Bronchial epithelial cell (primary cell): ENCODE results near the gene ANKRD23. TPM values are rescaled to one million over a fixed set of nuclear protein-coding genes. Genes with fewer than 3 reads are reported as not detected.

Source experiments
- DNase-seq: peaks from one replicate; pipeline ENCODE4 v3.0.0-alpha.2; 2010; ENCODE audit warnings: low read depth
- FAIRE-seq: peaks from 2 replicates; lab custom pipeline; 2011; peaks lifted over from hg19 to GRCh38; lab: Jason Lieb, UNC
- H3K27me3 ChIP-seq: 2 replicates; pipeline ENCODE4 v1.5.1; 2011; ENCODE audit warnings: low read length; ENCODE audit not compliant: control insufficient read depth, insufficient read depth
- H3K36me3 ChIP-seq: 2 replicates; pipeline ENCODE4 v1.5.1; 2011; ENCODE audit warnings: low read length; ENCODE audit not compliant: control insufficient read depth, insufficient read depth
- H3K4me3 ChIP-seq: 2 replicates; pipeline ENCODE4 v1.5.1; 2011; ENCODE audit warnings: mild to moderate bottlenecking, low read depth, low read length, control low read depth
- CTCF ChIP-seq: IDR thresholded peaks from 2 replicates; pipeline ENCODE4 v1.5.1; 2011; ENCODE audit warnings: mild to moderate bottlenecking, moderate library complexity, low read length, control low read depth, inconsistent platforms; ENCODE audit not compliant: insufficient read depth, severe bottlenecking
- total RNA-seq: library from RNA; depleted of rRNA; stranded (reverse); fragments of >200 nt; gene quantifications from 2 replicates; pipeline ENCODE4 v1.2.1, GENCODE V29; 2014

ANKRD23 gene
- total RNA-seq, 1 donor from 2014 or later: 0.79 TPM

GRCh38 chr2:96819876-96820511 lies 23.8 kb downstream of the ANKRD23 start:
- DNase-seq: no peak
- no peaks in the 10 kb centered on the region for H3K27me3 ChIP-seq
- peaks cover 1% of the 10 kb centered on the region for H3K36me3 ChIP-seq
- peak; percentile 11 for TF ChIP-seq CTCF
- no peak for FAIRE-seq
- no peak overlapping the region for H3K4me3 ChIP-seq

DNA sequence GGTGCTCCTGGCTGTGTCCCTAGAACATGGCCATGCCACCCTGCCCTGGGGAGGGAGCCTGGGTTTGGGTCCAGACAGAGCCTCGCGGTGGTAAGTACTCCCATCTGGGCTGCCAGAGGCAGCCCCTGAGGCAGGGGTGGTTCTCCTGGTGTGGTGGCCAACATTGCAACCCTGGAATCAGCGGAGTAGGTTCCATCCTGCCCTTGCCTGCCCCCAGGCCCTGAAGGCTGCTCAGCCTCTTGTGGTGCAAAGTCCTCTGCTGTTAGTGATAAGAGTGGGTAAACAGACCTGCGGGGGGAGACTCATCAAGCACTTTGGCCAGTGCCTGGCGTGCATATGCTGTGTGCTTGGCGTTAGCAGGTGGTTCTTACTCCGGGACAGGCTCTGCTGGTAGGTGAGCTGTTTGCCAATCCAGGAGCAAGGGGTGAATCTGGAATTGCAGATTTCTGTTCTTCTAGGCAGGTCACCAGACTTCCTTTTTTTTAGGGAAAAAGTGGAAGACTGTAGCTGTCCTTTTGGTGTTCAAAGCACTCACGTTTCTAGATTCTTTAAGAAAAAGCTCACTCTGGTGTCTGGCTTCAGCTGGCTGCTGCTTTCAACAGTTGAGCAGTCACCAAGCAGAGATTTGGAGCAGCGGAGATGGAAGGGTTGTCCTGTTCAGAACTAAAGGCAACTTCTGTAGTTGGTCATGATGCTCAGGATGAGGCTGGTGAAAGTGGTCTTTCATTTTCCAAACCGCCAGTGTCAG lies 24.5 kb downstream of the ANKRD23 start:
- no peak for FAIRE-seq

DNA sequence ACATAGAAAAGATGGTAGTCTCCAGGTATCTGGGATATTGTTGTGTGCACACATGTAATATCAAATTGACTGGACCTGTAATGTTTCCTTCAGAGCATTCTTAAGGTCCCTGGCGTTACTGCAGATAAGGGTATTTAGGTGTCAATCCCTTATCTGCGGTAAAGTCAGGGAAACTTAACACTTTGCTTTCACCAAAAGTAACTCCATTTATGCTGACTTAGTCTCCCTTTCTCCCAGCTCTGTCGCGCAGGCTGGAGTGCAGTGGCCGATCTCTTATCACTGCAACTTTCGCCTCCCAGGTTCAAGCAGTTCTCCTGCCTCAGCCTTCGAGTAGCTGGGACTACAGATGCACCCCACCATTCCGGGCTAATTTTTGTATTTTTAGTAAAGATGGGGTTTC lies 25.9 kb downstream of the ANKRD23 start:
- no peak overlapping the region for H3K4me3 ChIP-seq
- TF ChIP-seq CTCF: no peak

More for the DNA sequence above, 24.5 kb downstream of the ANKRD23 start:
- no peak overlapping the region for H3K4me3 ChIP-seq
- no peaks in the 10 kb centered on the region for H3K27me3 ChIP-seq
- H3K36me3 ChIP-seq: peaks cover 1% of the 10 kb centered on the region
- no peak for TF ChIP-seq CTCF
- peak; percentile 20 for DNase-seq

DNA sequence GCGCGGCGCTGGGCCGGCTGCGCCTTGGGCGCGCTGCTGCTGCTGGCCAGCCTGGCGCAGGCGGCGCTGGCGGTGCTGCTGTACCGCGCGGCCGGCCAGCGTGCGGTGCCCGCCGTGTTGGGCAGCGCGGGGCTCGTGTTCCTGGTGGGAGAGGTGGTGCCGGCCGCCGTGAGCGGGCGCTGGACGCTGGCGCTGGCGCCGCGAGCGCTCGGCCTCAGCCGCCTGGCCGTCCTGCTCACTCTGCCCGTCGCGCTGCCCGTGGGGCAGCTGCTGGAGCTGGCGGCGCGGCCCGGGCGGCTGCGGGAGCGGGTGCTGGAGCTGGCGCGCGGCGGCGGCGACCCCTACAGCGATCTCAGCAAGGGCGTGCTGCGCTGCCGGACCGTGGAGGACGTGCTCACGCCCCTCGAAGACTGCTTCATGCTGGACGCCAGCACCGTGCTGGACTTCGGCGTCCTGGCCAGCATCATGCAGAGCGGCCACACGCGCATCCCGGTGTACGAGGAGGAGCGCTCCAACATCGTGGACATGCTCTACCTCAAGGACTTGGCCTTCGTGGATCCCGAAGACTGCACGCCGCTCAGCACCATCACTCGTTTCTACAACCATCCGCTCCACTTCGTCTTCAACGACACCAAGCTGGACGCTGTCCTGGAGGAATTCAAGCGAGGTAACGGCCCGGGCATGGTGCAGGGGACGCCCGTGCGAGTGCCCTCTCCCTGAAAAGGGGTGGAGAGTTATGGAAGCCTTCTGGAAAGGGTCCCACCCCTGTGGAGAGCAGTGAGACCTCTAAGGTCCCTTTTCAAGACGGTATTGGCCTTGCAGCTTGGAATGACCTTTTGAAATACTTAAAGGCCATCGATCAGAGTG lies 26.8 kb downstream of the ANKRD23 start:
- FAIRE-seq (no peak), DNase-seq (no peak)
- TF ChIP-seq CTCF: no peak
- Histone ChIP-seq H3K27me3 (no peaks in the 10 kb centered on the region), H3K4me3 (peak overlapping the region; percentile 39), H3K36me3 (no peaks in the 10 kb centered on the region)

More for the DNA sequence above, 25.9 kb downstream of the ANKRD23 start:
- no peak for FAIRE-seq
- no peak for DNase-seq
- Histone ChIP-seq H3K27me3 (no peaks in the 10 kb centered on the region), H3K36me3 (peaks cover 1% of the 10 kb centered on the region)

- no peaks in the 10 kb centered on the region for H3K36me3 ChIP-seq
- no peaks in the 10 kb centered on the region for H3K27me3 ChIP-seq
- FAIRE-seq (no peak), DNase-seq (peak; percentile 77)
- H3K4me3 ChIP-seq: peak within 1 kb of the TSS; percentile 39
- peak; percentile 69 for TF ChIP-seq CTCF
These were observed 27.5 kb downstream of the ANKRD23 start, which contains the start of gene CNNM3 for GRCh38 chr2:96816127-96816835. Gene CNNM3 (plus strand): TSS chr2:96816268. CDS start chr2:96816278, 10 bp downstream.
